ENCODE data around the gene ABCC12.

GRCh38 chr16:48131201-48131935 is 24.4 kb downstream of the ABCC12 start:
- TF ChIP-seq ESRRA (IDR thresholded peaks at IDR 0.05; ENCODE audit: borderline replicate concordance, low read length) = no peak
- TF ChIP-seq POLR2A (IDR thresholded peaks at IDR 0.05; ENCODE audit: low read length) = no peak
- no peak for TF ChIP-seq CTCF (IDR thresholded peaks at IDR 0.05)

Data from A549 (cell line).